ENCODE results near the gene XPNPEP3.

Gene XPNPEP3

GRCh38 chr22:40951795-40952605, 95.1 kb downstream of the XPNPEP3 start:
- no peak for DNase-seq

- DNase-seq = no peak
Observed at GRCh38 chr22:40953471-40953870, 96.5 kb downstream of the XPNPEP3 start.

GRCh38 chr22:40954113-40954512, 97.2 kb downstream of the XPNPEP3 start:
- DNase-seq = no peak

GRCh38 chr22:40955571-40955970, 98.6 kb downstream of the XPNPEP3 start:
- no peak for DNase-seq

- DNase-seq = no peak
Observed at GRCh38 chr22:40957601-40958000, 100.7 kb downstream of the XPNPEP3 start.

GRCh38 chr22:40958299-40958698, 101.4 kb downstream of the XPNPEP3 start:
- no peak for DNase-seq

- DNase-seq = no peak
Observed at GRCh38 chr22:40960145-40960544, 103.2 kb downstream of the XPNPEP3 start.

GRCh38 chr22:40965936-40966725, 109.2 kb downstream of the XPNPEP3 start:
- no peak for DNase-seq

- no peak for DNase-seq
Observed at GRCh38 chr22:40966726-40967085, 109.8 kb downstream of the XPNPEP3 start.

- DNase-seq = no peak
Observed at GRCh38 chr22:40967111-40967760, 110.3 kb downstream of the XPNPEP3 start.

GRCh38 chr22:40972587-40972986, 115.6 kb downstream of the XPNPEP3 start:
- DNase-seq = no peak

- no peak for DNase-seq
Observed at GRCh38 chr22:40973144-40973543, 116.2 kb downstream of the XPNPEP3 start.

- no peak for DNase-seq
Observed at GRCh38 chr22:40975366-40975765, 118.4 kb downstream of the XPNPEP3 start.

GRCh38 chr22:40976866-40977700, 120.1 kb downstream of the XPNPEP3 start:
- DNase-seq = no peak

- no peak for DNase-seq
Observed at GRCh38 chr22:40979198-40979597, 122.2 kb downstream of the XPNPEP3 start.

GRCh38 chr22:40979871-40980270, 122.9 kb downstream of the XPNPEP3 start:
- DNase-seq = no peak

Data from GDM1 (cell line).